Measurements from ENCODE around the gene DUSP8.

The DUSP8 gene

GRCh38 chr11:1533342-1533725 is 38.7 kb downstream of the DUSP8 start:
- H3K4me3 ChIP-seq (ENCODE audit: low read depth, low read length): no peak overlapping the region
- no peak for DNase-seq (ENCODE audit: low read depth)
- no peak for TF ChIP-seq CTCF (IDR thresholded peaks at IDR 0.05; ENCODE audit: control insufficient read depth, extremely low read depth, insufficient read depth)

GRCh38 chr11:1532606-1533341 is 39.3 kb downstream of the DUSP8 start:
- H3K4me3 ChIP-seq (ENCODE audit: low read depth, low read length): no peak overlapping the region
- no peak for DNase-seq (ENCODE audit: low read depth)

DNA sequence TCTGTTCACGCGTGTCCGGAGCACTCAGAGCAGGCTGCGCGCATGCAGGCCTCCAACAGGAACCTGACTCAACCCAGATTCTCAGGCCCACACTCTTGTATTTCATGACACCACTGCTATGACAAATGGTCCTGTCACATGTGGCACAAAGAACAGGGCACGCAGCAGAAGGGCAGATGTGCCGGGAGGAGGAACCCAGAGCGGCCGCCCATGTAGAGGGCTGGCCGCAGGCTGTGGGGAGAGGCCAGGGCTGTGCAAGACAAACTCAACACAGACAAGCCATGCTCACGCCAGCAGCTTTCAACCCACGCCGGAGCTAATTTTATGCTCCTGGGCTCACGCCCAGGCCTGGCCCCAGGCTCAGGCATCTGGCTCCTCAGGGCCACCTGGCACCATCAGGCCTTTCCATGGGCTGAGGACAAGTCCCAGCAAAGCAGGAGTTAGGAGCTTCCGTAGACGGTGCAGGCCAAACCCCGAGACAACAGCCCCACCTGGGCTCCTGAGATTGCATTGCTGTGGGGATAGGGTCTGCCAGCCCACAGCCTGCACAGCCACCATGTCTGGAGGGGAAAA is 40.0 kb downstream of the DUSP8 start:
- DNase-seq (ENCODE audit: low read depth): no peak
- H3K4me3 ChIP-seq (ENCODE audit: low read depth, low read length): no peak overlapping the region
- TF ChIP-seq CTCF (IDR thresholded peaks at IDR 0.05; ENCODE audit: control insufficient read depth, extremely low read depth, insufficient read depth): no peak

More at GRCh38 chr11:1532606-1533341, 39.3 kb downstream of the DUSP8 start:
- TF ChIP-seq CTCF (IDR thresholded peaks at IDR 0.05; ENCODE audit: control insufficient read depth, extremely low read depth, insufficient read depth): no peak

- DNase-seq (ENCODE audit: low read depth): no peak
- no peak overlapping the region for H3K4me3 ChIP-seq (ENCODE audit: low read depth, low read length)
- no peak for TF ChIP-seq CTCF (IDR thresholded peaks at IDR 0.05; ENCODE audit: control insufficient read depth, extremely low read depth, insufficient read depth)
Observed at GRCh38 chr11:1531449-1532013, 40.5 kb downstream of the DUSP8 start.

GRCh38 chr11:1530686-1531448 is 41.2 kb downstream of the DUSP8 start:
- no peak for TF ChIP-seq CTCF (IDR thresholded peaks at IDR 0.05; ENCODE audit: control insufficient read depth, extremely low read depth, insufficient read depth)
- no peak overlapping the region for H3K4me3 ChIP-seq (ENCODE audit: low read depth, low read length)
- no peak for DNase-seq (ENCODE audit: low read depth)

- H3K4me3 ChIP-seq (ENCODE audit: low read depth, low read length): no peak overlapping the region
- TF ChIP-seq CTCF (IDR thresholded peaks at IDR 0.05; ENCODE audit: control insufficient read depth, extremely low read depth, insufficient read depth): no peak
- no peak for DNase-seq (ENCODE audit: low read depth)
Observed at GRCh38 chr11:1529774-1530173, 42.3 kb downstream of the DUSP8 start.

Data from LNCaP clone FGC (cell line).